GM12891 (cell line): Measurements from ENCODE around the gene ABCA13.

Source experiments
- DNase-seq: peaks from one replicate; pipeline ENCODE4 v3.0.0; 2011; ENCODE audit warnings: low spot score; ENCODE audit not compliant: insufficient read length
- FAIRE-seq: peaks from 2 replicates; lab custom pipeline; 2011; peaks lifted over from hg19 to GRCh38; lab: Jason Lieb, UNC
- PAX5 ChIP-seq: IDR thresholded peaks from 2 replicates; pipeline ENCODE4 v1.6.1; 2011; ENCODE audit warnings: low read length, moderate library complexity, mild to moderate bottlenecking; ENCODE audit not compliant: insufficient read depth, severe bottlenecking
- POLR2A ChIP-seq: IDR thresholded peaks from 2 replicates; pipeline ENCODE4 v1.6.1; 2011; ENCODE audit warnings: low read depth, low read length, control low read depth
- POLR2AphosphoS5 ChIP-seq: IDR thresholded peaks from 2 replicates; pipeline ENCODE4 v1.6.1; 2011; ENCODE audit warnings: low read depth, low read length, control low read depth
- POU2F2 ChIP-seq: IDR thresholded peaks from 2 replicates; pipeline ENCODE4 v1.6.1; 2011; ENCODE audit warnings: low read depth, mild to moderate bottlenecking, control low read depth, low read length, moderate library complexity
- SPI1 ChIP-seq: IDR thresholded peaks from 2 replicates; pipeline ENCODE4 v1.6.1; 2011; ENCODE audit warnings: low read depth, low read length, control low read depth
- TAF1 ChIP-seq: IDR thresholded peaks from 2 replicates; pipeline ENCODE4 v1.6.1; 2011; ENCODE audit warnings: low read depth, low read length, control low read depth

The ABCA13 gene

GRCh38 chr7:48350515-48350914, 179.3 kb downstream of the ABCA13 start:
- no peak for TF ChIP-seq POU2F2
- TF ChIP-seq SPI1 = no peak
- no peak for TF ChIP-seq POLR2A
- no peak for TF ChIP-seq PAX5
- TF ChIP-seq POLR2AphosphoS5 = no peak
- FAIRE-seq (no peak), DNase-seq (no peak)

- FAIRE-seq (no peak), DNase-seq (no peak)
Observed at GRCh38 chr7:48351900-48352299, 180.6 kb downstream of the ABCA13 start.

GRCh38 chr7:48355346-48355745, 184.1 kb downstream of the ABCA13 start:
- no peak for FAIRE-seq
- DNase-seq = no peak
- TF ChIP-seq POLR2A (no peak), SPI1 (no peak), PAX5 (no peak), TAF1 (no peak), POU2F2 (no peak), POLR2AphosphoS5 (no peak)

More at GRCh38 chr7:48351900-48352299, 180.6 kb downstream of the ABCA13 start:
- no peak for TF ChIP-seq TAF1

GRCh38 chr7:48360574-48360973, 189.3 kb downstream of the ABCA13 start:
- DNase-seq = no peak
- no peak for TF ChIP-seq POLR2A
- no peak for TF ChIP-seq POLR2AphosphoS5
- no peak for TF ChIP-seq PAX5
- no peak for TF ChIP-seq SPI1
- no peak for TF ChIP-seq TAF1
- TF ChIP-seq POU2F2 = no peak
- FAIRE-seq = no peak

GRCh38 chr7:48363174-48363573, 191.9 kb downstream of the ABCA13 start:
- DNase-seq (no peak), FAIRE-seq (no peak)
- TF ChIP-seq POU2F2 (no peak), TAF1 (no peak), POLR2A (no peak), PAX5 (no peak), SPI1 (no peak), POLR2AphosphoS5 (no peak)

GRCh38 chr7:48365010-48365409, 193.8 kb downstream of the ABCA13 start:
- FAIRE-seq = no peak
- TF ChIP-seq POLR2AphosphoS5 (no peak), SPI1 (no peak)
- DNase-seq = no peak

- FAIRE-seq (no peak), DNase-seq (no peak)
- TF ChIP-seq POLR2AphosphoS5 (no peak), TAF1 (no peak), POU2F2 (no peak), SPI1 (no peak), POLR2A (no peak)
Observed at GRCh38 chr7:48366096-48366495, 194.8 kb downstream of the ABCA13 start.

- DNase-seq (no peak), FAIRE-seq (no peak)
- TF ChIP-seq SPI1 = no peak
- TF ChIP-seq TAF1 = no peak
- no peak for TF ChIP-seq PAX5
- no peak for TF ChIP-seq POU2F2
- no peak for TF ChIP-seq POLR2A
- TF ChIP-seq POLR2AphosphoS5 = no peak
Observed at GRCh38 chr7:48376263-48376662, 205.0 kb downstream of the ABCA13 start.

GRCh38 chr7:48380921-48381320, 209.7 kb downstream of the ABCA13 start:
- no peak for TF ChIP-seq PAX5
- no peak for TF ChIP-seq SPI1
- no peak for TF ChIP-seq POLR2A
- no peak for TF ChIP-seq POU2F2
- no peak for TF ChIP-seq POLR2AphosphoS5
- no peak for TF ChIP-seq TAF1
- DNase-seq (no peak), FAIRE-seq (no peak)

- no peak for FAIRE-seq
- TF ChIP-seq POLR2A (no peak), POLR2AphosphoS5 (no peak), SPI1 (no peak), POU2F2 (no peak), TAF1 (no peak), PAX5 (no peak)
- no peak for DNase-seq
Observed at GRCh38 chr7:48381571-48381970, 210.3 kb downstream of the ABCA13 start.

GRCh38 chr7:48384180-48384752, 213.0 kb downstream of the ABCA13 start:
- FAIRE-seq = no peak
- TF ChIP-seq POLR2A = no peak
- no peak for TF ChIP-seq POU2F2
- no peak for TF ChIP-seq POLR2AphosphoS5
- no peak for TF ChIP-seq TAF1
- TF ChIP-seq SPI1 = no peak
- no peak for TF ChIP-seq PAX5
- no peak for DNase-seq
